Stimulated activated CD4-positive, alpha-beta T cell treated with anti-CD3 and anti-CD28 coated beads, Interleukin-2, amount 100 ng/mL, for 48 hours (primary cell): ENCODE data around the gene ADIPOR2.
A peak's percentile ranks its signal among the peaks of the same experiment; 100 is the strongest.

Experiments used
- DNase-seq, 2 donors: peaks; one replicate each; pipeline ENCODE4 v3.0.0-alpha.2; 2020

The ADIPOR2 gene

GRCh38 chr12:1690578-1691122 lies at the start of gene ADIPOR2:
ADIPOR2 (plus strand) TSS chr12:1691070; CDS start chr12:1754344, 63,274 bp downstream.
- peak; percentile 90 to 93 for DNase-seq

GRCh38 chr12:1642513-1642912 lies 48.4 kb upstream of the ADIPOR2 start:
- no peak for DNase-seq

DNA sequence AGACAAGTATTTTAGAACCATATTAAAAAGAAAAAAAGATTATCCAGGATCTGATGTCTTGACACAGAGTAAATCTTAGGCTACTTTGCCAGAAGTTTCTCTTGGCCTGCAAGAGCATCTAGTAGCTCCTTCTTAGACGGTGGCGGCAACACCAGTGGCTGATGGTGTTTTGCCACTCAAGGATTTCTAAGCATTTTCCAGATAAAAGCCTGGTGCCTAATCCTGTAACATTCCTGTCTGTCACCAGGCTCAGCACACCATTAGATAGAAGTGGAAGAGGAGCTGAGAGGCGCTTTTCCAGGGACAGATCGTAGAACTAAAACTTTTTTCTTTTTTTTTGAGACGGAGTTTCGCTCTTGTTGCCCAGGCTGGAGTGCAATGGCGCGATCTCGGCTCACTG lies 47.8 kb upstream of the ADIPOR2 start:
- no peak for DNase-seq

GRCh38 chr12:1643905-1644533 lies 46.9 kb upstream of the ADIPOR2 start:
- DNase-seq = no peak

DNA sequence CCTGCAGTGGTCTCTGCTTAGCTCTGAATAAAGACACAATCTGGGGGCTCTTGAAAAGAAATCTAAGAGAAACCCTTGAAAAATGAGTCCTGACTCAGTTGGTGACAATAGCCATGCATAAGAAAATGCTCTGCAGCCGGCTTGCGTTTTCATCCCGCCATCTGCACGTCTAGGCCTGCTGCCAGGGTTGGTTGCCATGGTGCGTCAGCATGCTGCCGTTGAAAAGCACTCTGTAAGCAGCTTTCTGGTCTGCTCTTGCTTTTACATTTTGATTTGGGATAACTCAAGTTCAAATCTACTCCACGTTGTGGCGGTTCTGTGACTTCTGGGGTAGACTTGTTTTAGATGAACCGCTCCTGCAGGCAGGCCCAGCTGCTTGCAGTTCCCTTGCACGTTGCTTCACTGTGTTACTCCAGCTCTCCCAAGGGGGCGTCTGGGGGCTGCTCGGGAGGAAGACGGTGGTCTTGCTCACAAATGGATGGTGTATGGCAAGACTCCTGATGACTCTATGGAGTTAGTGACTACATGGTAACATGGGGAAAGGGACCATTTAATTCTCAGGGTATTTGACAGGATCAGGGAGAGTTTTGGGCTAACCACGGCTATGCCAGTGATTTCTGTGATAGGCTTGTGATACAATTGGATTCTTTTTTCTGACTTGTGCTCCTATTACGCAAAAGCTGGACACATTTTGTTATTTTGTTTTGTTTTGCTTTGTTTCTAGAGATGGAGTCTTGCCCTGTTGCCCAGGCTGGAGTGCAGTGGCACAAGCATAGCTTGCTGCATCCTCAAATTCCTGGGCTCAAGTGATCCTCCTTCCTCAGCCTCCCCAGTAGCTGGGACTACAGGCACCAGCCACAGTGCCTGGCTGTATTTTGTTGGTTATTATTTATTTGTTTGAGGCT lies 46.1 kb upstream of the ADIPOR2 start:
- no peak for DNase-seq

- no peak for DNase-seq
These were observed 45.1 kb upstream of the ADIPOR2 start for GRCh38 chr12:1645819-1646218.

DNA sequence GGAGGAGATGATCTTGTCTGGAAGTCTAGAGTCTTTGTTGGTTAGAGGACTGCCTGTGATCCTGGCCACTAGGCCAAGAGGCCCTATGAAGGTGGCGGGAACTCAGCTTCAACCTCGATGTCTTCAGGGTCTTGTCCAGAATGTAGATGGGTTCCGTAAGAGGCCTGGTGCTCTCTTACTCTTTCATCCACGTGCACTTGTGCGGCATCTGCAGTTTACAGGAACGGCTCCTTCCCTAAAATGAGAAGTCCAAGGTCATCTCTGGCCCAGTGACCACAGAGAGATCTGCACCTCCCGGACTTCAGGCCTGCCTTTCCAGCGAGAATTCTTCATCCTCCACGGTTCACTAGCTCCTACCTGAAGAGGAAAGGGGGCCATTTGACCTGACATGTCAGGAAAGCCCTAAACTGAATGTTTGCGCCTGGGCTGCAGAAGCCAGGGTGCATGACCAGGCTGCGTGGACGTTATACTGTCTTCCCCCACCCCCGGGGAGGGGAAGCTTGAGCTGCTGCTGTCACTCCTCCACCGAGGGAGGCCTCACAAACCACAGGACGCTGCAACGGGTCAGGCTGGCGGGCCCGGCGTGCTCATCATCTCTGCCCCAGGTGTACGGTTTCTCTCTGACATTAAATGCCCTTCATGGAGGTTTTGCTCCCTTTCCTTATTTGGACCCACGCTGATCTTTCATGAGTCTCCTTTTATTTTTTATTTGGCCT lies 44.1 kb upstream of the ADIPOR2 start:
- DNase-seq = no peak

- DNase-seq = no peak
These were observed 43.6 kb upstream of the ADIPOR2 start for GRCh38 chr12:1647285-1647669.

GRCh38 chr12:1650260-1650977 lies 40.5 kb upstream of the ADIPOR2 start:
- no peak for DNase-seq

GRCh38 chr12:1650978-1651361 lies 39.9 kb upstream of the ADIPOR2 start:
- no peak for DNase-seq

DNA sequence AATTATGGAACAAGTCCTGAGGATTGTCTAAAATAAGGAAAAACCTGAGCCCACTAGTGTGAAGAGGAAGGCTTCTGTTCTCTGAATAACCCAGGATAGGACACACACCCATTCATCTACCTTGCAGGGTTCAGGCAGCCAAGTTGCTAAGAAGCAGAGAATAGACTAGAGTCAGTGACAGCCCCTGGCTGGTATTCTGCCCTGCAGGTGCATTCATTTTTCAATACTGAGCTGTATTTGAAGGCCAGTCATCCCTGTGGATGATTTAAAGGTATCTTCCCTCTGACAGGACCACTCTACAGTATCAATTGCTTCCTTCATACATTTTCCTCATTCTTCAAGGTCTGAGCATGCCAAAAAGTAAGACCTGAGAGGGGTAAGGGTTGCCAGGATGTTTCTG lies 38.9 kb upstream of the ADIPOR2 start:
- DNase-seq = no peak

GRCh38 chr12:1655225-1655788 lies 35.6 kb upstream of the ADIPOR2 start:
- DNase-seq = no peak

DNA sequence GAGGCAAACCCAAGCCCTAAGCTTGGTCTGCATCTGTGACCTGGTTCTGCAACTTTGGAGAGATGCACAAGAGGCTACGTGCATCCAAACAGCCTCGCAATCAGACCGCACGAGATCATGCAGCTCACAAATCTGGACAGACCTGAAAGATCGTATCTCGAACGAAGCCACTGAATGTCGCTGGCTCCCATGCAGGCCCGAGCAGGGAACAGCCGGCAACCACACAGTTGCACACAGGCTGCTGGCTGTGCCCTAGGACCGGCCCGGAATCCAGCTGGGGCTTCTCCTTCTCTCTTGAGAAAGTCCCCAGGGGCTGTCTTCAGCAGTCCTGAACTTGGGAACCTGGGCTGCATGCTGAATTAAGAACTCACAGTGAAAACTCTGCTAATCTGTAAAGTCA lies 34.0 kb upstream of the ADIPOR2 start:
- DNase-seq = no peak

- no peak for DNase-seq
These were observed 33.2 kb upstream of the ADIPOR2 start for GRCh38 chr12:1657688-1658087.

DNA sequence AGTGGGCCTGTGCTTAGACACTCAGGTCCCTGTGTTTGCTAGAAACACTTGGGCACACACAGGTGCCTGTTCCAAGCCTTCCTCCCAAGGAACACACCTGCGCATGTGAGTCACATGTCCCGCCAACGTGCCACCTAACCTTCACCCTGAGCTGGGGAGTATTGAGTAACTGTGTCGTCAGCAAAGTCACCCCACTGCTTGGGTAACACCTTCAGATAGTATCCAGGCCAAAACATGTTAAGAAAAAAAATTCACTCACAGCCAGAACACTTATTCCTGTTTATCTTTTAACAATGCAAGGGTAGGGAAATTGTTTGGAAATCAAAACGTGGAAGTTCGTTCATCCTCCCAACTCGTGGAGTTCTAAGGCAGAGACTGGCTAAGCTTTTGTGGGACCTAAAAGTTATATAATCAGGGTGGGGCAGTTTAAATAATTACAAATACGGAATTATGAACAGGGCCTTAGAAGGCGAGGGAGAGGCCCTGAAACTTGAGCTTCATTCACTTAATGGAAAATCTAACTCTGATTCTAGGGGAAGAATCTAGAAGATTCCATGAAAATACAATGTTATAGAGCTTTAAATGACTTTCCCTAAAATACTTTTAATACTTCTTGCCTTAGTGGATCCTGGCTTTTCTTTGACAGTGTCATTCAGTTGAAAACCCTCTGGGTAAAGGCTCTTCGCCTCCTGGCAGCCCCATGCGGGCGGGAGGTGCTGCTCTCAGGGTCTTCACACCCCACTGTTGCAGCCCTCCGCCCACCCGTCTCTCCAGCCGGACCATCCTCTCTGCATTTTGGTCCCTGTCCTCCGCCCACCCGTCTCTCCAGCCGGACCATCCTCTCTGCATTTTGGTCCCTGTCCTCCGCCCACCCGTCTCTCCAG lies 30.3 kb upstream of the ADIPOR2 start:
- no peak for DNase-seq

DNA sequence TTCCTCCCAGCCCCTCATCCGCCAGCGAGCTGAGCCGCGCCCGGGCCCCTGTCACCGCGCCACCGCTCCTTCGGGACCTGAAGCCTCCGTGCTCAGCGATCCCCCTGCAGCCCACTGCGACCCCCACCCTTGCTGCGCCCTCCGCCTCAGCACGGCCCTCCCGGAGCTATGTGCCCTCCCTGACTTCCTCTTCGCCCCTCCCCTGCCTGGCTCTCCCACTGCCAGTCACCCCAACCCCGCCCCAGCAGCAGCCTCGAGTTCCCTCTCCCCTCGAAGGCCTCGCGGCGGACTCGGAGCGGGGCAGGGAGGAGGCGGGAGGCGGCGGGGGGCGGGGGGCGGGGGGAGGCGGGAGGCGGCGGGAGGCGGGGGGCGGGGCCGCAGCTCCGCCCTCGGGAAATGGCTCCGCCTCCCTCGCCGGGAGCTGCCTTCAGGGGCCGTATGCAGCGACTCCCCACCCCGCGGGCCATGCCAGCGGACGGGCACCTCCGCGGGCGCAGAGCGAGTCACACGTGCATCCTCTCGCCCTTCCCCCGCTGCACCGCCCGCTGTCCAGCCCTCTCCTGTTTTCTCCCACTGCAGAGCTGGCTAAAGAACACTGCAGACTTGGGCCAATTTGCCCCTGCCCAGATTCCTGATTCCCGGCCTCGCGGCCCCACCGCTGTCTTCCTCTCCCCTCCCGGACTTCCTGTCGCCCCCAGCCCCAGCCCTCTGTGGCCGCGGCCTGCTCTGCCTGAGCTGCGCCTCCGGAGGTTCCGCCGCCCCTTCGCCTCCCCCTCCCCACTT lies 29.1 kb upstream of the ADIPOR2 start:
- peak; percentile 69 to 75 for DNase-seq

DNA sequence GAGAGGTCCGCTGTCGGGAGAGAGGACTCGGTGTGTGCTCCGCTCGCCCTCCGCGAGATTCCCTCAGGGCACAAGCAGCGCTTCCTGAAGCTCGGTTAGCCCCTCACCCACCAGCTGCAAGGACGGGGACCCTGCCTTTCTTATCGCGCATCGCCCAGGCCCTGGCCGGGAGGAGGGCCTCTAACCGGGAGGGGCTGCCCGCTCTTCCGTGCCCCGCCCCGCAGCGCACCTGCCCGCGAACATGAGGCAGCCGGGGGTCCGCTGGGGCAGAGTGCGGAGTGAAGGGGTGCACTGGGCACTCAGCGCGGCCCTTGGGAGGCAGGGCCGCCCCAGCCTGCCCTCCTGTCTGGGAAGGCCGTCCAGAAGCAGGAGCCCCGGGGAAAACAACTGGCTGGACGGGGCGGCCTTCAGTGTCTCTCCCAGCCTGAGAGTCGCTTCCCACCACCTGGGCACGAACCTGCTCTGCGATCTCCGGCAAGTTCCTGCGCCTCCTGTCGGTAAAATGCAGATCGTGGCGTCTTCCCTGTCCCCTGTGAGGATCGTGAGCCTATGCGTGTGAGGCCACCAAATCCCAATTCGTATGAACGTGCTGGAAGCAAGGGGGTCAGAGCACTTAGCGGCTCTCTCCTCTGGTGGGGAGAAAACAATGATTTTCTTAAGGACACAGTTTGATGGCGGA lies 28.0 kb upstream of the ADIPOR2 start:
- peak in 1 of 2 donors; percentile 19 for DNase-seq

- no peak for DNase-seq
These were observed 27.3 kb upstream of the ADIPOR2 start for GRCh38 chr12:1663440-1664132.

DNA sequence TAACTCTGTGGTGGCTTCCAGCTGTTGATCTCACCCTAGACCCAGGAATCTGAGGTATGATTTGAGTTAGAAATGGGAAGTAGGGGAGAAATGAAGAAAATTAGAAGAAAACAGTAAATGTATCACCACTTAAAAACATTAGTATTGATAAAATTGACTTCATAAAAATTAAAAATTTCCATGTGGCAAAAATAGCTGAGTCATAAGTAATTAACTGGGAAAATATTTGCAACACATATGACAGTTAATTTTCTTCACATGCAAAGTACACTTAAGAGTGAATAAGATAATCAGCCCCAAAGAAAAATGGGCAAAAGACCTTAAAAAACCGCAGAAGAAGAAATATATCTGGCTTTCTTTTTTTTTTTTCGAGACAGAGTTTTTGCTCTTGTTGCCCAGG lies 25.5 kb upstream of the ADIPOR2 start:
- DNase-seq = no peak
